ENCODE results near the gene VPS26B.
"Not testable (repeated sequence)": the region's sequence is repeated elsewhere in the genome, so short reads cannot be mapped to it uniquely, and the experiment has no call there.

The VPS26B gene

GRCh38 chr11:134258577-134258976 is 34.1 kb downstream of the VPS26B start:
- DNase-seq (ENCODE audit: low read depth), result no peak

- DNase-seq (ENCODE audit: low read depth), result no peak
Measured at GRCh38 chr11:134260503-134260902, 36.0 kb downstream of the VPS26B start.

GRCh38 chr11:134260983-134261382 is 36.5 kb downstream of the VPS26B start:
- no peak for DNase-seq (ENCODE audit: low read depth)

GRCh38 chr11:134261626-134262488 is 37.4 kb downstream of the VPS26B start:
- DNase-seq (ENCODE audit: low read depth), result no peak

- no peak for DNase-seq (ENCODE audit: low read depth)
Measured at GRCh38 chr11:134264966-134265764, 40.7 kb downstream of the VPS26B start.

- no peak for DNase-seq (ENCODE audit: low read depth)
Measured at GRCh38 chr11:134266440-134266839, 42.0 kb downstream of the VPS26B start.

- no peak for DNase-seq (ENCODE audit: low read depth)
Measured at GRCh38 chr11:134266841-134267251, 42.4 kb downstream of the VPS26B start.

GRCh38 chr11:134267461-134267860 is 43.0 kb downstream of the VPS26B start:
- no peak for DNase-seq (ENCODE audit: low read depth)

GRCh38 chr11:134267966-134268365 is 43.5 kb downstream of the VPS26B start:
- no peak for DNase-seq (ENCODE audit: low read depth)

GRCh38 chr11:134270250-134270714 is 45.8 kb downstream of the VPS26B start:
- DNase-seq (ENCODE audit: low read depth), result no peak

- DNase-seq (ENCODE audit: low read depth), result no peak
Measured at GRCh38 chr11:134271978-134272377, 47.5 kb downstream of the VPS26B start.

- DNase-seq (ENCODE audit: low read depth), result no peak
Measured at GRCh38 chr11:134272381-134273316, 48.2 kb downstream of the VPS26B start.

GRCh38 chr11:134273317-134273712 is 48.8 kb downstream of the VPS26B start:
- DNase-seq (ENCODE audit: low read depth), result no peak

- no peak for DNase-seq (ENCODE audit: low read depth)
Measured at GRCh38 chr11:134275188-134275533, 50.7 kb downstream of the VPS26B start.

GRCh38 chr11:134275534-134276395 is 51.3 kb downstream of the VPS26B start, which contains the start of gene GLB1L3:
Gene GLB1L3 (plus strand): TSS chr11:134276379. CDS start chr11:134276741, 362 bp downstream.
- DNase-seq (ENCODE audit: low read depth), result peak; percentile 72

GRCh38 chr11:134276396-134277182 is 52.1 kb downstream of the VPS26B start:
- no peak for DNase-seq (ENCODE audit: low read depth)

- no peak for DNase-seq (ENCODE audit: low read depth)
Measured at GRCh38 chr11:134277183-134278001, 52.9 kb downstream of the VPS26B start.

GRCh38 chr11:134278356-134278755 is 53.9 kb downstream of the VPS26B start:
- no peak for DNase-seq (ENCODE audit: low read depth)

GRCh38 chr11:134281635-134282034 is 57.2 kb downstream of the VPS26B start:
- not testable (repeated sequence) for DNase-seq (ENCODE audit: low read depth)

Measured in activated T-cell treated with anti-CD3 and anti-CD28 coated beads for 24 hours (primary cell).